GM08714 (cell line): ENCODE data around the gene METAP1D.
"Not testable (repeated sequence)": the region's sequence is repeated elsewhere in the genome, so short reads cannot be mapped to it uniquely, and the experiment has no call there.

ENCODE experiments used
- H3K4me3 ChIP-seq: fragments of 200-500 bp; sonication (Bioruptor generic); 2 replicates; pipeline ENCODE4 v1.5.1; 2014; ENCODE audit warnings: mild to moderate bottlenecking, low read length, inconsistent platforms
- ZNF274 ChIP-seq: IDR thresholded peaks from 2 replicates; pipeline ENCODE4 v1.6.1; 2012; ENCODE audit warnings: mild to moderate bottlenecking, low read depth, low read length

The METAP1D gene

DNA sequence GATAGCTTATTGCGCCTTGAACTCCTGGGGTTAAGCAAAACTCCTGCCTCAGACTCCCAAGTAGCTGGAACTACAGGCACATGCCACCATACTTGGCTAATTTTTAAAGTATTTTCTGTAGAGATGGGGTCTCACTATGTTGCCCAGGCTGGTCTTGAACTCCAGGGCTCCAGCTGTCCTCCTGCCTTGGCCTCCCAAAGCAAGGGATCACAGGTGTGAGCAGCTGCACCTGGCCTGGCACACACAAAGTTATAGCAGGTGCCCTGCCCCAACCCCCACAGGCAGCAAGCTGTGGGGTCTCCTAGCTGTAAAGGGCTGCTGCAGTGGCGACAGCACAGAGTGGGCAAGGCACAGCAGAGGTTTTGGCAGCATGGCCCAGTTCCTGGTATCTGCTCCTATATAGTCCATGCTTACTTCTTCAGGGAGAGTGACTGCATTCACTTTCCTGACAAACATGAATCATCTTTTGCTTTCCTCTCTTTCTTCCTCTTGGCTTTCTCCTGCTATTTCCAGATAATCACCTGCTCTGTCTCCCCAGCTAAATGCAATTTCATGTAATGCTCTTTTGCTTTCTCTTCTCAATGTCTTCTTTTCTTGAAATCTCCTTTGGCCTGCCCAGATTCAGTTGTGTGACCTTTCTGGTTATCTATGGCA is 27.3 kb upstream of the METAP1D start:
- H3K4me3 ChIP-seq, result no peak overlapping the region
- no peak for TF ChIP-seq ZNF274

DNA sequence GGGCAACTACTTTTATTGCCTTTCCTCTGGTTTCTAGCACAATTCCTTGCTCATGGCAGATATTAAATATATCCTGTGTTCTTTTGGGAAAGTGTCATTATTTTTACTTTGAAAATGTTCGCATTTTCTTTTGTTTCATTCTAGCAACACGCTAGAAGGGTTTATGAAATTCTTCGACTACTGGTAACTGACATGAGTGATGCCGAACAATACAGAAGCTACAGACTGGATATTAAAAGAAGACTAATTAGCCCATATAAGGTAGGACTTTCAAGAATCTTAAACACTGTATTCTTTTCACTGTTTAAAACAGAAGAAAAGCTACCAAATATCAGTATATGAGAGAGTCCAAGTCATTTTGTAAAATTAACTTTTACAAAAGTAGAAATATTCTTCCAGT is 20.6 kb upstream of the METAP1D start:
- TF ChIP-seq ZNF274, result no peak
- H3K4me3 ChIP-seq, result no peak overlapping the region

DNA sequence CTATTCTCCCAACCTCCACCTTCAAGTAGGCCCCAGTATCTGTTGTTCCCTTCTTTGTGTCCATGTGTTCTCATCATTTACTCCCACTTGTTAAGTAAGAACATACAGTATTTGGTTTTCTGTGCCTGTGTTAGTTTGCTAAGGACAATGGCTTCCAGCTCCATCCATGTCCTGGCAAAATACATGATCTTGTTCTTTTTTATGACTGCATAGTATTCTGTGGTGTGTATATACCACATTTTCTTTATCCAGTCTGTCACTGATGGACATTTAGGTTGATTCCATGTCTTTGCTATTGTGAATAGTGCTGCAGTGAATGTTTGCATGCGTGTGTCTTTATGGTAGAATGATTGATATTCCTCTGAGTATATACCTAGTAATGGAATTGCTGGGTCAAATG is 15.8 kb upstream of the METAP1D start:
- H3K4me3 ChIP-seq, result not testable (repeated sequence)

DNA sequence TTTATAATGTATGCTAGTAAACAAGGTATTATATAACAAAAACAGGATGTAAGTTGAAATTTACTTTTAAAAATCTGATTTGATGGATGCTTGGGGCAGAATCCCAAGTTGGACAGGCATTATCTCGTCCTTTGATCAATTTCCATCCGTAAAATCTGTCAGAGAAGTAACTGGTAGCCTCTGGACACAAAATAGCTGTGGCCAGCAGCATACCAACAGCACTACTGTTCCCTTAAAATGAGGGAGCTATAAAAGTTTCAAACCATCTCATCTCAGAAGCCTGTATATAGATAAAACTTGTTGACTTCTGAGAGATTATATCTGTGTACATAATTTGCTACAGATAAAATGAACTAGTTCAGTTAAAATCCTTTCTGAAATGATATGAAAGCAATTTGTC is 14.7 kb upstream of the METAP1D start:
- no peak overlapping the region for H3K4me3 ChIP-seq
- TF ChIP-seq ZNF274, result no peak

DNA sequence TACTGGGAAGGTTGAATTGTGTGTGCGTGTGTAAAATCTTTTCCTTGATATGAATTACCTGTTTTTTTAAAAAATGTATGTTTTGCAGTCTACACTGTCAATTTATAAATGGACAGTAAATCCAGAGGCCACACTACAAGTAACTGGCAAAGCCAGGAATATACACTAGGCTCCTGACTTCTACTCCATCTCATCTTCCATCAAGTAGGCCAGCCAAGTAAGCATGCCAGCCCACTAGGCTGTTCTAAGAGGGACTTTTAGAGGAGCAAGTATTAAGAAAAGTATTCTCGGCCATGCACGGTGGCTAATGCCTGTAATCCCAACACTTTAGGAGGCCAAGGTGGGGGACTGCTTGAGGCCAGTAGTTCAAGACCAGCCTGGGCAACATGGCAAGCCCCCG is 13.0 kb upstream of the METAP1D start:
- no peak overlapping the region for H3K4me3 ChIP-seq
- no peak for TF ChIP-seq ZNF274

- no peak for TF ChIP-seq ZNF274
- no peak overlapping the region for H3K4me3 ChIP-seq
Measured at GRCh38 chr2:171991027-171991426, 8.7 kb upstream of the METAP1D start.

- H3K4me3 ChIP-seq, result no peak overlapping the region
Measured at GRCh38 chr2:171995586-171995985, 4.2 kb upstream of the METAP1D start.

GRCh38 chr2:171996021-171996420 is 3.7 kb upstream of the METAP1D start:
- TF ChIP-seq ZNF274, result no peak
- H3K4me3 ChIP-seq, result no peak overlapping the region

More at GRCh38 chr2:171995586-171995985, 4.2 kb upstream of the METAP1D start:
- TF ChIP-seq ZNF274, result no peak

- H3K4me3 ChIP-seq, result not testable (repeated sequence)
Measured at GRCh38 chr2:171997031-171997430, 2.7 kb upstream of the METAP1D start.

GRCh38 chr2:171999161-171999560 is 592 bp upstream of the METAP1D start:
- no peak for TF ChIP-seq ZNF274
- H3K4me3 ChIP-seq, result peak overlapping the region; percentile 99

- H3K4me3 ChIP-seq, result peak overlapping the region; percentile 99; the same call in 1 of the 2 replicates
Measured at GRCh38 chr2:172000696-172001361, 1.1 kb downstream of the METAP1D start.

GRCh38 chr2:172007372-172007771 is 7.6 kb downstream of the METAP1D start:
- H3K4me3 ChIP-seq, result no peak overlapping the region
- no peak for TF ChIP-seq ZNF274

More at GRCh38 chr2:172000696-172001361, 1.1 kb downstream of the METAP1D start:
- no peak for TF ChIP-seq ZNF274

DNA sequence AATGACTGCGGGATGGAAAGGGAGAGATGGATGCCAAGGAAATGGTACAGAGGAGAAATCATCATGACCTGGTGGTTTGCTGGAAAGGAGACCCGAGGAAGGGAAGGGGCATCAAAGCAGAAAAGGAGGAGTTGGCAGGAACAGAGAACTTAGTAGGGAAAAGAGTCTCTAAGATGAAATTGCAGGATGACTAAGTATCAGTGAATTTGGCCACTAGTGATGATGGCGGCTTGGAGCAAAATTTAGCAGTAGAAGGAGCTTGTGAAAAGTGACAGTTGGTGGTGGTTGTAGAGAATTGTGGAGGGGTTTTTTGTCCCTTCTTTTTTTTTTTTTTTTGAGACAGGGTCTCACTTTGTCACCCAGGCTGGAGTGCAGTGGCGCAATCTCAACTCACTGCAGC is 10.1 kb downstream of the METAP1D start:
- no peak for TF ChIP-seq ZNF274
- H3K4me3 ChIP-seq, result no peak overlapping the region

DNA sequence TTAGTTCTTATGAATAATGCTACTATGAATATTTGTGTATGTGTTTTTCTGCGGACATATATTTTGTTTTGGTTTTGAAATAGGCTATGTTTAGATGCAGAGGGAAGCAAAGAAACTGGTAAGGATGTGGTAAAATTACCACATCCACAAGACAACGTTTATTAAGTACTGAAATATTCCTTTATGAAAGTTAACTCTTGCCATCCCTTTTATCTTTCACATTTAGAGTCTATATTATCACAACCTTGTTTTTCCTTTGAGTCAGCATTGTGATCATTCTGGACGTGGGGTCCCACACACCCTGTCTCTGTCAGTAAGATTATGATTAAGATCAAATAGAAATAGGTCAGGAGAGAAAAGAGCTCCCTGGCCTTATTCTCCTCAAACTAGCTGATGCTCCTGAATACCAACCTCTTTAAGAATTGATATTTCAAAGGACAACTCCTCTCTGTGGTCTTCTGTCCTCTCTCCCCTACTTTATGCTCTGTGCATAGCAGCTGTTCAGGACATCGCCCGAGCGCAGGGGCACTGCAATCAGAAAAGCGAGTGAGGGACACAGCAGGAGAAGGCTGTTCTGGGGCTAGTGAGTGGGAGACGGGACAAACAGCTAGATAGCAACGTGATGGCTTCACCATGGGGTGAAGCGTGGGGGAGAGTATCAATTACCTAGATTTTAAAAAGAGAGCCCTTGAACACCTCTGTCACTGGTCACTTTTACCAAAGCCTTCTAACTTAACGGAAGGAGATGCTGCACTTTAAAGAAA is 12.2 kb downstream of the METAP1D start:
- H3K4me3 ChIP-seq, result no peak overlapping the region
- TF ChIP-seq ZNF274, result no peak
